HG02938 (cell line): ENCODE results near the gene SLC39A11.
"Not testable (repeated sequence)": the region's sequence is repeated elsewhere in the genome, so short reads cannot be mapped to it uniquely, and the experiment has no call there.

Experiments used
- ATAC-seq: cut with Tn5 transposase; IDR thresholded peaks from one replicate; pipeline ENCODE4 v1.9.1; 2021; ENCODE audit warnings: mild to moderate bottlenecking, moderate library complexity; ENCODE audit not compliant: unreplicated experiment

The SLC39A11 gene

GRCh38 chr17:72954579-72954978 lies 137.9 kb downstream of the SLC39A11 start:
- ATAC-seq = no peak

DNA sequence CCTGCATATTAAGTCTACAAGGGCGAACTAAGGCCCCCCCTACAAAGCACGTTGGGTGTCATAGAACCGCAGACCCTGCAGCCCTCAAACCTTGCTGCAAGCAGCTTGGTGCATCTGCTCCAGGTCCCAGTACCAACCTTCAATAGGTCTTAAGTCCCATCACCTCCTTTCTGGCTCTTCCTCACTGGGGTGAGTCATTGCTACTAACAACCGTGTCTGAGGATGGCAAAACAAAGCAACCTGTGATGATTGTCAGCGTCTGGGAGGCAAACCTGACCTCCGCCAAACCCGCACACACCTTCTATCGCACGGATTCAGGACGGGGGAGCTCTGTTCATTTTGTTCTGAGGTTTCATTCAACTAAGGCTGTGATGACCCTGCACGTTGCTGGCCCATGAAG lies 138.9 kb downstream of the SLC39A11 start:
- ATAC-seq = no peak

DNA sequence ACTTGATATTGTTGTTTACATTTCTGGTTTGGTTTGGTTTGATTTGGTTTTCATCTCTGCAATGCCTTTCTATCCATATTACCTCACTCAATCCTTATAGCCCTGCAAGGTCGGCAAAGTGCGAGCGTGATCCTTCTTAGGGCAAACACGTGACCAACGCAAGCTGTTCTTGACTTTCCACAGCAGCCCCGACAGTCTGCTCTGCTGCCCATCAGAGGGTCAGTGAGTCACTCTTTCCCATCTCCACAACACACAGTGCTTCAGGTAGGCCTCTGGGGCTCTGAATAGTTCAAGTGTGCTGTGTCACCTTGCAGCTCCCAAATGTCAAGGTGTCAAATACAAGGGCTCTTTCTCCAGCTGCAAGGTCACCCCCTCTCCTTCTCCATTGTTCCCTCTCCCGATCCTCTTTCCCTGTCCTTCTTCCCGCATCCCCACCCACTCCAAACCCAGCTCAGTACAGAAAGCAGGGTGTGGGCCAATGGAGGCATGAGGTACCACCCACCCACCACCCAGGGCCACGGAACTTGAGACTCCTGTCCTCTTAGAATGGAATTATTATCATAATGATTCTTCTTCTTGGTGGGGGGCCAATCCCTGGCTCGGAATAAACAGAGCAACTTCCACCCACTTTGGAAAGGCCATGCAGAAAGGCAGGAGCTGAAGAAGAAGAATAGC lies 139.7 kb downstream of the SLC39A11 start:
- no peak for ATAC-seq

- no peak for ATAC-seq
Measured at GRCh38 chr17:72952220-72952619, 140.3 kb downstream of the SLC39A11 start.

GRCh38 chr17:72950242-72950931 lies 142.1 kb downstream of the SLC39A11 start:
- no peak for ATAC-seq

- ATAC-seq = no peak
Measured at GRCh38 chr17:72948115-72948514, 144.4 kb downstream of the SLC39A11 start.

- no peak for ATAC-seq
Measured at GRCh38 chr17:72947475-72947874, 145.0 kb downstream of the SLC39A11 start.

- no peak for ATAC-seq
Measured at GRCh38 chr17:72946696-72947095, 145.8 kb downstream of the SLC39A11 start.

DNA sequence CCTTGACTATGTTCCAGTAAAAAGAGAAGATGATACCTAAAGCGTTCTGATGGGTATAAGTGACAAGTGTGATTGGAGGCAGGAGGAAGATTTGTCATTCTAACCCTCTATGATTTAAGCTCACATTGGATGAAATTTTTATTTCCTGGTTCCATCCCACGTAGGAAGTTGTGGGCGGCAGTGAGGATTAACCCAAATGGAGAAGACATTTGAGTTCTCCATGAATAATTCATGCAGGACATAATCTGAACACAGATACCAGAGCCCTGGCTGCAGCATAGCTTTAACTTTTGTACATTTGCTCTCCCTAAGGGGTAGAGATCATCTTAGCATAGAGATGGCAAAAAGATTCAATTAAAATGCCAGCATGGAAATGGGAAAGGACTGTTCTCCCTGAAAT lies 146.3 kb downstream of the SLC39A11 start:
- no peak for ATAC-seq

GRCh38 chr17:72945473-72945872 lies 147.0 kb downstream of the SLC39A11 start:
- no peak for ATAC-seq

GRCh38 chr17:72943826-72944689 lies 148.4 kb downstream of the SLC39A11 start:
- ATAC-seq = no peak

GRCh38 chr17:72942579-72942978 lies 149.9 kb downstream of the SLC39A11 start:
- no peak for ATAC-seq

DNA sequence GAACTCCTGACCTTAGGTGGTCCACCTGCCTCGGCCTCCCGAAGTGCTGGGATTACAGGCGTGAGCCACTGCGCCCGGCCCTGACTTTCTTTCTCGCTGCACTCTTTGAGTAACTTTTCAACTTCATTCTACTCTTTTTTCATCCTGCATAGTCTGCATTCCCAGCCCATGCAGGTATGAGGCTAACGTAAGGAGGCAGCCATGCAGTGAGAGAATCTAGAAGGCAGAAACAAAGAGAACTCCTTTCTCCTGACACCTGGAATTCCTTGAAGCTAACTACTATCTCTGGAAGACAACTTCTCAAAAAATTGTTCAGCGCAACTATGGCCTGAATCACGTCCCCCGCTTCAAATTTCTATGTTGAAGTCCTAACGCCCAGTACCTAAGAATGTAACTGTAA lies 152.0 kb downstream of the SLC39A11 start:
- no peak for ATAC-seq

DNA sequence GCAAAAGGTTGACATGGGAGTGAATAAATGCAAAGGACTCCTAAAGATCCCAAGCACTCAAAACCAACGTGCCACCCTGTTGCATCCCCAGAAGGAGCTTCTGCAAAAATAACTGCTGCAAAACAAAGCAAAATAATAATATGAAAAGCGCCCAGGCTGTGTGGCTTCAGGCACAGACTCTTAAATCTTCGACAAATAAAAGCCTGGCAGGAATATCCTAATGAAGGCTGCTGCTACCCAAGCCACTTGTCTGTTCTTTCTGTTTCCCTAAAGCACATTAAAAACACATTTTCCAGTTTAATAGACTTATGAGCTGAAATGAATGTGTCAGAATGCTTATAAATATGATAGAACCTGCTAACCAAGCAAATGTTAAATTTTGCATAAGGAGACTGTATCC lies 154.0 kb downstream of the SLC39A11 start:
- no peak for ATAC-seq

GRCh38 chr17:72937707-72938106 lies 154.8 kb downstream of the SLC39A11 start:
- ATAC-seq = no peak

DNA sequence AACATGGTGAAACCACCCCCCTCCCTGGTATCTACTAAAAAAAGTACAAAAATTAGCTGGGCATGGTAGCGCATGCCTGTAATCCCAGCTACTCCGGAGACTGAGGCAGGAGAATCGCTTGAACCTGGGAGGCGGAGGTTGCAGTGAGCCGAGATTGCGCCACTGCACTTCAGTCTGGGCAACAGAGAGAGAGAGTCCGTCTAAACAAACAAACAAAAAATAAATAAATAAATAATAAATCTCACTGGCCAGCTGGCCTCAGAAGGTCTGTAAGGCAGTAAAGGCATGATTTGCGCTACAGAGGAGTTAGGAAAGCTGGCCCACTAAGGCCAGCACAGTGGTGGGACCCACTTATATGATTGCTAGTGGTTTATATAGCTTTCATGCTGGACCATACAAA lies 155.2 kb downstream of the SLC39A11 start:
- ATAC-seq = not testable (repeated sequence)

DNA sequence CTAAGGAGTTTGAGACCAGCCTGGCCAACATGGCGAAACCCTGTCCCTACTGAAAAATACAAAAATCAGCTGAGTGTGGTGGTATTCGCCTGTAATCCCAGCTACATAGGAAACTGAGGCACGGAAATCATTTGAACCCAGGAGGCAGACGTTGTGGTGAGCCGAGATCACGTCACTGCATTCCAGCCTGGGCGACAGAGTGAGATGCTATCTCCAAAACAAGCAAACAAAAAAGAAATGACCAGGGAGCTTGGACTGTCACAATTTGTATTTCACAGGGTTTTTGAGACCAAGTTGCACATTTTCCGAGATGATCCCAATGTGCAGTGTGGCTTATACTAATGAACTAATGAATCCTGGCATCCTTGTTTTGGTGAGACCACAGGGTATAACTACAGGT lies 156.5 kb downstream of the SLC39A11 start:
- no peak for ATAC-seq

DNA sequence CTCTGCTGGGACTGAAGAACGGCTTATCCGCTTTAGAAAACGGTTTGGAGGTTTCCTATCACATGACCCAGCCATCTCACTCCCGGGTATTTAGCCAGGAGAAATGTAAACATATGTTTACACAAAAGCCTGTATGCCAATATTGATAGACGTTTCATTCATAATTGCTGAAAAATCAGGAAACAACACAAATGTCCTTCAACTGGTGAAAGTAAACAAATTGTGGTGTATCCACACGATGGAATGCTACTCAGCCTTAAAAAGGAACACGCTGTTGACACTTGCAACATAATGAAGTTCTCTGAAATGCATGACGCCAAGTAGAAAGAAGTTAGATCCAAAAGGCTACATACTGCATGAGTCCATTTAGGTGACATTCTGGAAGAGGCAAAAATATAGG lies 157.6 kb downstream of the SLC39A11 start:
- no peak for ATAC-seq

GRCh38 chr17:72931635-72932034 lies 160.9 kb downstream of the SLC39A11 start:
- ATAC-seq = no peak

DNA sequence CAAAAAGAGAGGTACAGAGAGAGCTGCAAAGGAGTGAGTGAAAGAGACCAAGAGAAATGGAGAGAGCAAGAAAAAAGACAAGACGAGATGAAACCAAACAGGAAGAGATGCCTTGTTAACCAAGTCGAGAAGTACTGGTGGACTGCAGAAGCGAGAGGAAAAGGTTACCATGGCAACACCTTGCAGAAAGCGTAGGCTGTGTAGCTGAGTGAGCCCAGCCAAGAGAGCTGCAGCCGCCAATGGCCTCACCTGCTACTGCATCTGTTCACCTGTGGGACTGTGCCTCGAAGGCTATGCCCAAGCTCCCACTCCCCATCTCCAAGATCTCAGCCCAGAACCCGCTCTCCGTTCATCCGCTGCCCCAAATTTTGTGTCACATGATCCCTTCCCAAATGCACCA lies 161.3 kb downstream of the SLC39A11 start:
- no peak for ATAC-seq

- ATAC-seq = no peak
Measured at GRCh38 chr17:72930031-72930430, 162.5 kb downstream of the SLC39A11 start.
